HepG2 (cell line): Measurements from ENCODE around the gene GGA1. TPM values are rescaled to one million over a fixed set of nuclear protein-coding genes. Genes with fewer than 3 reads are reported as not detected.

Experiments used
- ARID5B ChIP-seq: IDR thresholded peaks from 2 replicates; pipeline ENCODE4 v1.4.0; 2020; ENCODE audit warnings: mild to moderate bottlenecking, missing genetic modification reagents
- BORCS8-MEF2B ChIP-seq: sonication (generic); formaldehyde crosslinking; IDR thresholded peaks from 2 replicates; pipeline ENCODE4 v1.8.0; 2022; ENCODE audit warnings: mild to moderate bottlenecking, missing genetic modification reagents
- GPN1 ChIP-seq: sonication (generic); formaldehyde crosslinking; IDR thresholded peaks from 2 replicates; pipeline ENCODE4 v1.5.1; 2020; ENCODE audit warnings: missing genetic modification reagents, borderline replicate concordance
- HDAC2 ChIP-seq: sonication (generic); formaldehyde crosslinking; IDR thresholded peaks from 2 replicates; pipeline ENCODE4 v1.4.0; 2020; ENCODE audit warnings: missing genetic modification reagents
- HOXA5 ChIP-seq: sonication (generic); formaldehyde crosslinking; IDR thresholded peaks from 2 replicates; pipeline ENCODE4 v1.4.0; 2020; ENCODE audit warnings: missing genetic modification reagents
- HOXD1 ChIP-seq: sonication (generic); formaldehyde crosslinking; IDR thresholded peaks from 2 replicates; pipeline ENCODE4 v1.5.0; 2020; ENCODE audit warnings: missing genetic modification reagents
- LBX2 ChIP-seq: sonication (generic); formaldehyde crosslinking; IDR thresholded peaks from 2 replicates; pipeline ENCODE4 v1.5.0; 2020; ENCODE audit warnings: missing genetic modification reagents, mild to moderate bottlenecking, borderline replicate concordance
- MTF2 ChIP-seq: sonication (generic); formaldehyde crosslinking; IDR thresholded peaks from 2 replicates; pipeline ENCODE4 v1.5.0; 2020; ENCODE audit warnings: missing genetic modification reagents, borderline replicate concordance
- NCOR1 ChIP-seq: fragments of 200-600 bp; sonication (generic); IDR thresholded peaks from 2 replicates; pipeline ENCODE4 v1.7.0; 2017; ENCODE audit warnings: antibody characterized with exemption, low read length, borderline replicate concordance
- SOX13 ChIP-seq, 3 experiments: fragments of 450-650 bp in 1 of 3; sonication (generic) in 1 of 3; formaldehyde crosslinking in 1 of 3; IDR thresholded peaks in 2 of 3; conservative IDR thresholded peaks in 1 of 3; 2 replicates each; pipeline versions ENCODE4 v1.5.0 to v1.6.1; 2016 to 2020; ENCODE audit warnings: antibody characterized with exemption in 1 of 3, mild to moderate bottlenecking in 1 of 3, missing compliant biosample characterization in 1 of 3, missing genetic modification reagents in 1 of 3, moderate library complexity in 1 of 3
- SRSF1 ChIP-seq: fragments of 200-400 bp; formaldehyde crosslinking; optimal IDR thresholded peaks from 2 replicates; pipeline ENCODE3; 2017; ENCODE audit warnings: mild to moderate bottlenecking, low read depth, low read length, moderate library complexity
- TP53 ChIP-seq: sonication (generic); formaldehyde crosslinking; conservative IDR thresholded peaks from 2 replicates; pipeline ENCODE4 v1.4.0; 2020; ENCODE audit warnings: missing genetic modification reagents
- ZKSCAN5 ChIP-seq: sonication (generic); formaldehyde crosslinking; IDR thresholded peaks from 2 replicates; pipeline ENCODE4 v1.5.1; 2020; ENCODE audit warnings: mild to moderate bottlenecking, missing genetic modification reagents
- ZNF207 ChIP-seq: fragments of 450-650 bp; IDR thresholded peaks from 2 replicates; pipeline ENCODE4 v1.6.1; 2016; ENCODE audit warnings: antibody characterized with exemption, borderline replicate concordance
- ZNF224 ChIP-seq: sonication (generic); formaldehyde crosslinking; IDR thresholded peaks from 2 replicates; pipeline ENCODE4 v1.5.0; 2020; ENCODE audit warnings: mild to moderate bottlenecking, missing genetic modification reagents
- ZNF549 ChIP-seq: sonication (generic); formaldehyde crosslinking; IDR thresholded peaks from 2 replicates; pipeline ENCODE4 v1.5.0; 2020; ENCODE audit warnings: missing genetic modification reagents
- ZNF737 ChIP-seq: sonication (generic); formaldehyde crosslinking; IDR thresholded peaks from 2 replicates; pipeline ENCODE4 v1.5.0; 2020; ENCODE audit warnings: missing genetic modification reagents, mild to moderate bottlenecking, borderline replicate concordance
- ZSCAN29 ChIP-seq: sonication (generic); formaldehyde crosslinking; conservative IDR thresholded peaks from 2 replicates; pipeline ENCODE4 v1.4.0; 2020; ENCODE audit warnings: mild to moderate bottlenecking, missing genetic modification reagents
- polyA plus RNA-seq, 8 experiments: library from polyadenylated mRNA; depleted of rRNA in 3 of 8; stranded (reverse) in 7 of 8; unstranded in 1 of 8; fragments of >200 nt; fragmentation: Illumina TruSeq in 4 of 8; extraction: Trizol in 4 of 8; gene quantifications; 2 replicates each; pipeline versions ENCODE4 v1.2.1 to v1.2.3, GENCODE V29; 2011 to 2016; ENCODE audit warnings: low read depth in 4 of 8, missing spikeins in 1 of 8, mixed read lengths in 1 of 8; ENCODE audit not compliant: insufficient read depth in 1 of 8
- total RNA-seq, 5 experiments: library from RNA; depleted of rRNA; stranded (reverse); fragments of >200 nt; fragmentation: Illumina TruSeq; extraction: Trizol; gene quantifications; 2 replicates each; pipeline ENCODE4 v1.2.3, GENCODE V29; 2016; ENCODE audit warnings: low read depth in 1 of 5
- TF ChIP-seq, protein P1 (sequence below): sonication (generic); formaldehyde crosslinking; IDR thresholded peaks from 2 replicates; pipeline ENCODE4 v1.8.0; 2022; ENCODE audit warnings: missing genetic modification reagents, mild to moderate bottlenecking, inconsistent platforms, borderline replicate concordance
- TF ChIP-seq, protein P2 (sequence below): sonication (generic); formaldehyde crosslinking; IDR thresholded peaks from 2 replicates; pipeline ENCODE4 v1.4.0; 2020; ENCODE audit warnings: low read depth, mild to moderate bottlenecking, missing genetic modification reagents
- TF ChIP-seq, protein P3 (sequence below): sonication (generic); formaldehyde crosslinking; IDR thresholded peaks from 2 replicates; pipeline ENCODE4 v1.8.1; 2023; ENCODE audit warnings: missing genetic modification reagents, mild to moderate bottlenecking, borderline replicate concordance

Gene GGA1
- total and polyA plus RNA-seq, 2 of the 13 experiments (the other 11 are each of a cell fraction or from before 2014, with no cell fraction given), result 29.1 to 87.2 TPM

DNA sequence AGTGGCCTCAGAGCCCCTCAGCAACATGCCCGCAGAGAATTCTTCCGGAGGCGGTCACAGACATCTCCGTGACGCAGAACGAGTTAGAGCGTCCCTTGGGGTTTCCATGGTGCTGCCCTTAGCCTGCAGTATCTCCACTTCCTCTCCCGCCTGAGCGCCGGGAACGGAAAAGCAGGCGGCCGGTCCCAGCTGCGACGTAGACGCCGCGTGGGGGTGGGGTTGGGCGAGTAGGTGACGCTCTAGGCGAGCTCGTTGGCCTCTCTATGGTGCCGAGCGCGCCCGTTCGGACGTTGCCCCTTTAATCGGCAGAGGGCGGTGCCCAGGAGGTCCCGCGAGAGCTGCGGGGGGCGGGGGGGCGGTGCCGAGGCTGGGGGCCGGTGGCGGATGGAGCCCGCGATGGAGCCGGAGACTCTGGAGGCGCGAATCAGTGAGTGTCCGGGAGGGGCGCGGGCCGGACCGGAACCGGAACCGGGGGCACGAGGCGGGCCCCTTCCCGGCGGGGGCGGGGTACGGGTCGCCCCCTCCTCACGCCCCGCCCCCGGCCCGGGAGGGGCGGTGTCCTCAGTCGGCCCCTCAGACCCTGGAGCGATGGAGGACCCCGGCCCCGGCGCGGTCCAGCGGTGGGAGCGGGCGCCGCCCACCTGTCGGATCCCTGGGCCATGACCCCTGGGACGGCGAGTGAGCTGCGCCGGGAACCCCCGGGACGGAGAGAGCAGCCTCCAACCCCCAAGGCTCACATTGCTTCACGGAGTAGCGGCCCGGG is at the start of gene GGA1 (continued):
- TF ChIP-seq ZNF737 (CRISPR knock-in tag) (no peak), HOXA5 (CRISPR knock-in tag) (no peak), SOX13 (IDR thresholded peaks at IDR 0.05) (no peak), SOX13 (CRISPR knock-in tag; conservative IDR thresholded peaks at IDR 0.05 in 1 of 2, IDR thresholded peaks at IDR 0.05 in 1 of 2) (no peak), ZSCAN29 (CRISPR knock-in tag) (no peak), ZNF207 (no peak), SRSF1 (peak; percentile 52), GPN1 (no peak), HDAC2 (CRISPR knock-in tag) (no peak; the same call in 1 of the 2 replicates), ZNF224 (no peak), ZNF549 (CRISPR knock-in tag) (no peak), LBX2 (CRISPR knock-in tag) (peak; percentile 28; the same call in 1 of the 2 replicates), TP53 (no peak), BORCS8-MEF2B (peak; percentile 69; the same call in 1 of the 2 replicates), ZKSCAN5 (CRISPR knock-in tag) (no peak), HOXD1 (CRISPR knock-in tag) (no peak), ARID5B (CRISPR knock-in tag) (peak; percentile 48), NCOR1 (peak; percentile 39; the same call in 1 of the 2 replicates), MTF2 (CRISPR knock-in tag) (no peak)
- TF ChIP-seq, protein P1, sequence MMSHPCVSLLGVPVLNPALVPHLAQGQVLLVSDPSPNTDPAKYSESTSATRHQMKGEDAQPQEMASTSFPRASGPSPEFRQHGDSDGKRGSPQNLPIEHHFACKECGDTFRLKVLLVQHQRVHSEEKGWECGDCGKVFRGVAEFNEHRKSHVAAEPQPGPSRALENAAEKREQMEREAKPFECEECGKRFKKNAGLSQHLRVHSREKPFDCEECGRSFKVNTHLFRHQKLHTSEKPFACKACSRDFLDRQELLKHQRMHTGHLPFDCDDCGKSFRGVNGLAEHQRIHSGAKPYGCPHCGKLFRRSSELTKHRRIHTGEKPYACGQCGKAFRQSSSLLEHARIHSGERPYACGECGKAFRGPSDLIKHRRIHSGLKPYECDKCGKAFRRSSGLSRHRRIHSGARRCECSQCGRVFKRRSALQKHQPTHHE (CRISPR knock-in tag), result no peak
- TF ChIP-seq, protein P2, sequence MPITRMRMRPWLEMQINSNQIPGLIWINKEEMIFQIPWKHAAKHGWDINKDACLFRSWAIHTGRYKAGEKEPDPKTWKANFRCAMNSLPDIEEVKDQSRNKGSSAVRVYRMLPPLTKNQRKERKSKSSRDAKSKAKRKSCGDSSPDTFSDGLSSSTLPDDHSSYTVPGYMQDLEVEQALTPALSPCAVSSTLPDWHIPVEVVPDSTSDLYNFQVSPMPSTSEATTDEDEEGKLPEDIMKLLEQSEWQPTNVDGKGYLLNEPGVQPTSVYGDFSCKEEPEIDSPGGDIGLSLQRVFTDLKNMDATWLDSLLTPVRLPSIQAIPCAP (CRISPR knock-in tag), result no peak
- TF ChIP-seq, protein P3, sequence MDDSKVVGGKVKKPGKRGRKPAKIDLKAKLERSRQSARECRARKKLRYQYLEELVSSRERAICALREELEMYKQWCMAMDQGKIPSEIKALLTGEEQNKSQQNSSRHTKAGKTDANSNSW (CRISPR knock-in tag), result peak; percentile 86; the same call in 1 of the 2 replicates
